Limb (tissue), 2 donors: ENCODE data around the gene CELF2.
A peak's percentile ranks its signal among the peaks of the same experiment; 100 is the strongest.

Source experiments
- DNase-seq, 2 donors: peaks; one replicate each; pipeline ENCODE4 v3.0.0-alpha.2; 2016; ENCODE audit errors: extremely low spot score in 2 of 2

Gene CELF2

DNA sequence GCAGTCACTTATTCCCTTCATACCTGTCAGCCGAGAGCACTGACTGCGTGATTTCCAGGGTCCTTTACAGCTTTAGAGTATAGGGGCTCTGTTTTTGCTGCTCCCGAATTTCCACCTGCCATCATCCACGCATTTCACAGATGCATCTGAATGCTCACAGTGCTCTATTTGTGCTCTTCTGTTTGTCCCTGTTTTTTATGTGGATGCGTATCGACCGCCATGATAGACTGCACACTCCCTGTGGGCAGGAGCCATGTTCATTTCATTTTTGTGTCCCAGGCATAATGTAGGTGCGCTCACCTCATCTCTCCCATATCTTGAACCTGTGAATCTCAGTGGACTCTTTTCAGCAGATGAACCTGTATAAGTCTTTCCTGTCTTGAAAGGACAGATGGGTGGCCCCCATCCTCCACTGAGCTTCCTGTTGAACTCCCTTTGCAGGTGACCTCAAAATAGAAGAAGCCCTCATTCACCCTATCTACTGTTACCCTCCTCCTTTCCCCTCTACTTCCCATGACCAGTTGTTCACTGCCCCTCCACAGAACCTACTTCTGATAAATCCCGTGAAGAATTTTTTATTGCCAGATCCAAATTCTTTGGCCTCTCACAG lies 228.4 kb downstream of the CELF2 start:
- peak in 1 of 2 donors; percentile 5 for DNase-seq

DNA sequence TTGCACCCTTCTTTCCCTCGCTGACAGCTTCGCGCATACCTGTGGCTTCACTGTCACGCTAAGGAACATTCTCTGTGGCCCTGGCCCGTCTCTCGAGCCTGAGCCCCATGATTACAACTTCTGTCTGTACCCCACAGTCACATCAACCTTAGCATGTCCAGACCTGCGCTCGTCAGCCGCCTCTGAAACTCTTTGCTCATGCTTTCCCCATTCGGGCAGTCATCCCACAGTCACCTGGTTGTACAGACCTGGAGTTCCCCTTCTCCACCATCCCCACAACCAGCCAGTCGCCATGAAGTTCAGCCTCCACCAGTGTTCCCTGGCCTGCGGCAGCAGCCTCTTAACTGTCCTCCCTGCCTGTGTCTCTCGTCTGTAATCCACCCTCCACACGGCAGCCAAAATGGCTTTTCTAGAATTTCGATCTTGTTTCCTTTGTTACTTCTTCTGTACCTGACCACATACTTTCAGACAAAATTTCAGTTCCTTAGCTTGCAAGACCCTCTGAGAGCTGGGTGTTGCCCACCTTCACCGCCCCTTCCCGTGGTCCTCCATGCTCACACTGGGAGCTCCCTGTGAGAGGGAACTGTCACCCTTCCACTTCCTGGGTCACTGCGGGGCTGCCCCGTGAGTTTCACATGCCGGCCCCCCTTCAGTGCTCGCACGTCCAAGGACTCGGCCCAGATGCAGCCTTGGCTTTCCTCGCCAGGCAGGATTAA lies 229.2 kb downstream of the CELF2 start:
- peak in 1 of 2 donors; percentile 16 for DNase-seq

DNA sequence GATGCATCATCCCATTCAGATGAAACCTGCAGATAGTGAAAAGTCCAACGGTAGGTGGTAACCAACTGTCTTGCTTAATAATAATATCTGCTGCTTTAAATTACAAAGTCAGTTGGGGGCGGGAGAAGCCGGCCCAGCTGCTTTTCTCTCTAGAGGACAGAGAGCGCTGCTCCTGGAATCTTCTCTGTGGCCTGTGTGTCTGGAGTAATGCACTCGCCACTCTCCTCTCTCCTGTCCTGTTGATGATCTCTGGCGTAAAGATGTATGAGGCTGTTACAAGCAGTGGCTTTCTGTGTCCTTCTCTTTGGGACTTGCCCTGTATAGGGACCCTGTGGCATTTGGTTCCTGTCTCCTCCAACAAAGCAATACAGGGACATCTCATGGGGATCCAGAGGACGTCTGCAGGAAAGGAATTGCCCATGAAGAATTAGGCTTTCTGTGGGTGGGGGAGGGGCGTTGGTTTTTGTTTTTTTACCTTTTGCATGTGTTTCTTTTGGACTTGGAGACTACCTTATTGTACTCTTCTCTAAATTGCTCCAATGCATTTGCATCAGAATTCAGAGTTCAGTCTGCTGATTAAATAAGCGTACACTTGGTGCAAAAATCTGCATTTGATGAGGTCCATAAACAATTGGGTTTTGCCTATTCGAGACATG lies 231.6 kb downstream of the CELF2 start:
- peak in 1 of 2 donors; percentile 31 for DNase-seq

DNA sequence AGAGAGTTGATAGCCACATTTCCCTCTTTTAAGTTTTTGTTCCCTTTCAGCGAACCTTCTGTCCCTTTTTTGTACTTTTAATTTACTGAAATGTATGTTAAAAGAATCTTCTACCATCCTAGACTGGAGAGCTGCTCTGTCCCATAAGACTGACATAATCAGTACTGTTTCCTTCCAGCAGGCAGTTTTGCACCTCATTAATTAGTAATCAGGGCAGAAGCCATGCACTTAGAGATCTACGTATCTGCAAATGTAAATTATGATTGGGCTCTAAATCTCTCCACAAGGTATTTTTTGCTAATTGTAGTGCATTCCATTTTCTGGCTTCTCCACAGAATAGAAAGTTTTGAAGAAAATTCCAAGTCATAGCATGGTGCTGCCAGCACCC lies 232.1 kb downstream of the CELF2 start:
- no peak for DNase-seq

DNA sequence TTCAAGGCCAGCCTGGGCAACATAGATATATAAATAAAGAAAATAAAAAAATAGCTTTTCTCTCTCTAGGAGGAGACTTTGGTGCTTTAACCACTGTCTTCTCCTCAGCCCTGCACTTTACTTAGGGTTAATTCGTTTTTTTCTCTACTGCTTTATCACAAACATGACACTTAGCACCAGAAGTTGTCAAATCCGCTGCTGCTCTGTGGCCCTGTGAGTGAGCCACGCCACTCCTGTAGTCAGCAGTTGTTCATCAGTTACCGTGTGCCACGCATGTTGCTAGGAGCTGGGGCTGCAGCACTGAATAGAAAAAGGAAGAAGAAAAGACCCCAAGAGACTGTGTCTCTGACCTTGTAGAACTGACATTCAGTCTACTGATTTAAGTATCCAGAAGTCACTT lies 232.6 kb downstream of the CELF2 start:
- DNase-seq, result peak in 1 of 2 donors; percentile 3

DNA sequence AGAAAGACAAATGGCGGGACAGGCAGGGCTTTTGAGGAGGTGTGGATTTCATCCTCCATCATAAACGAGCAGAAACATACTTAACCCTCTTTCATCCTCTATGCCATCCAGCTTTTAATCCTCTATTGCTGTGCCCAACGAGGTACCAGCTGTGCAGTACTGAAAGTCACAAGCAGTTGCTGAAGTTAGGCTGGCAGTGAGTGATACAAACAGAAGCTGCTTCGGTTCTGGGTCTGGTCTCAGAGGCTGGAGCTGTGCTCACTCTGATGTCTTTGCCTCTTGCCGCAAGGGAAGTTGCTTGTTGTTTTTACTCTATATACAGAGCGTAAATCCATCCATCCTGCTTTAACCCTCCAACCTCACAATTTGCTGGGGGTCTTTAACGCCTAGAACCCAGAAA lies 235.2 kb downstream of the CELF2 start:
- peak in 1 of 2 donors; percentile 14 for DNase-seq

DNA sequence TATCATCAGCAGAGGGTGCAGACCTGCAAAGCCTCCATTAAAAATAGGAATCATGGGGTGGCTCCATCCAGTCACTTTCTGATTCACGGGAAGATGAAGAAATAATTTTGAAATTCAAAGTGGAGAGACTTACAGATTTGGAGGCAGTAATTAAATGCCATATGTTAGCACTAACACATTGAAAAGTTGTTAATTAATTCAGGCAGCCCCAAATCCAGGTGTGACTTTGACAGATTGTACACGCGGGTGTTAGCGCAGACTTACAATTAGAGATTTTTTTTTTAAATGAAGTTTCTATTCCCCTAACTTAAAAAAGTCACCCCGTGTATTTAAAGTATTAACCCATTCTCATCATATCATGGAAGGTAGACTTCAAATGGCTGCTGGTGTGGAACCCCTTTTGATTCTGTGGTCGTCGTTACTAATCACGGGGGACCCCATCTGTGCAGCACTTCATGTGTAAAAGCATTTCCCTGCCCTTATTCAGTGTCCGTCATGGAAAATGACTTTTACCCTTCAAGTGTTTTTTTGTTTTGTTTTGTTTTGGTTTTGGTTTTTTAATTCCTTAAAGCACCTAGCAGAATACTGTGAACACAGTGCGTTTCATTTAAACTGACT lies 235.8 kb downstream of the CELF2 start:
- DNase-seq, result peak in 1 of 2 donors; percentile 6

DNA sequence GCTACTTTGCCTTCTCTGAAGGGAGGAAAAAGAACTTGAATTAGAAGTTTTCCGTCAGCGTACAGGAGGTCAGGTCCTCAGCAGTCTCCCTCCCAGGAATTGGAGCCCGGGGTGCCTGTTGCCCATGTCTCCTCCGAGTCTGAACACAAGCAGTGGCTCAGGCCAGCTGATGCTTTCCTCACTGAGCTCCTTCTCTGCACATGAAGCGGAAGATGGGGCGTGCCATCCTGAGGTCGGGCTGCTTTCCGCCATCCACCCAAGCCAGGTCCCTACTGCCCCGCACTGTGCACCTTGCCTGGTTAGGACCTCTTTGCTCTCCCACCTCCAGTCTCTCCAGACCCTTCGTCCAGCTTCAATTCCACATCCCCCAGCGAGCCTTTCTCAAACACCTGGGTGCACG lies 237.5 kb downstream of the CELF2 start:
- DNase-seq, result peak in 1 of 2 donors; percentile 10

DNA sequence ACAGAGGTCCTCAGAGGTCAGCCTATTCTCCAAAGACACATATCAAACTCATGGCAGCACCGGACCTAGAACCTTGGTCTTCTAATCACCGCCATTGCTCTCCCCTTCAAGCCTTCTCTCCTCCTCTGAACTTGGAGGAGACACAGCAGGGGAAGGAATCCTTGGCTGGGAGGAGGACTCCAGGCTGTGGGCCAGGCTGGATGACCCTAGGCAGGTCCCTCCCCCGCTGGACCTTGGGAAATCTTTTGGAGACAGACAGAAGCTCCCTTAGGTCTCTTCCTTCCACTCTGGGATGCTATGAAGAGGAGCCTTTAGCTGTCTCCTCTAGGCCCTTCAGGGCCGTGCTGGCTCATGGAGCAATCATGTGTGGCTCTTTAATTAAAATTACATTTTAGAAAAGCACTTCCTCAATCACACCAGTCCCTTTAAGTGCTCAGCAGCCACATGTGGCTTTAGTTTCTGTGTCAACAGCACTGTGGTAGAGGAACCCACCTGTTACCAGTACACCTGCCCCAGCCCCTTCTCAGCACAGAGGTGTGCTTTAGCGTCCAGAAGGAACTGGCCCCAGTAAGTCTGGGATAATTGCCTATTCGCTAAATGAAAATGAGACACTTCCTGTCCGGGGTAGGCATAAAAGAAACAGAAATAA lies 238.2 kb downstream of the CELF2 start:
- DNase-seq, result peak in 1 of 2 donors; percentile 14

DNA sequence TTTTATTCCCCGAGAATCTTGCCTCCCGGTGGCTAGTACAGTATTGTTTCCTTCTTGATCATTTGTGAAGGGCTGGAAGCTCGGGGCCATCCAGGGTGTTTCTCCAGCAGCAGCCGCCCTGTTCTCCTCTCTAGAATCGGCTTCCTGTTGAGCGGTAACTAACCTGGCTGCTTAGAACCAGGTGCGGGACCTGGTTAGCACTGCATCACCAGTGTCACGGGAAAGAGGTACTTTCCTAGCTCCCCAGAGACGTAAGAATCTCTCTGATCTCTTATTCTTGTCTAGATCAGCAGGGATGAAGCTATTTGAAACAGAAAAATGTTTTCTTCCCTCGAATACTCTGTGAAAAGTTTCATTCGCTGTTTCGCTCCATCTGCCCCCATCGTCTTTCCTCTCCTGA lies 239.2 kb downstream of the CELF2 start:
- no peak for DNase-seq

DNA sequence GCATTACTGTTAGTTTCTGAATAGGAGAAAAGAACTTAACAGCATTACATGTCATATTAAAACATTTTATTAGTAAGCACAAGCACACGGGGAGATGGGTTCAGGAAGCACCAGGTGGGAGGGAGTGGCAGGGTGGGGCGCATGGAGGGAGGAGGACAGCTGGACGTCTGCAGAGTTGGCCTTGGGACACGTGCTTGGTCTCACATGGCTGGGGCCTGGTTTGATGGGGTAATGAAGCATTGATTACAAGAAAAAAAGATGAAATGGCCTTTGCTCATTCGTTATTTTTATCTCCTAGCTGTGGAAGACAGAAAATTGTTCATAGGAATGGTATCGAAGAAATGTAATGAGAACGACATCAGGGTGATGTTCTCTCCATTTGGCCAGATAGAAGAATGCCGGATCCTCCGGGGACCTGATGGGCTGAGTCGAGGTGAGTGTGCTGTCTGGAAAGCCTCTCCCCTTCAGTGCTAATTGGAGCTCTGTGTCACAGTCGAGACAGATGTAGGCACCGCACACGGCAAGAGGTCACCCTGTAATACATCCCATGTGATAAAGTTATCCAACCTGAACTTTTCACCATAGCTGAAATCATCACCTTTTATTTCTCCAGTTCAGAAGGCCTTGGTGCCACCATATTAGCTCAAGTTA lies 239.9 kb downstream of the CELF2 start:
- no peak for DNase-seq

DNA sequence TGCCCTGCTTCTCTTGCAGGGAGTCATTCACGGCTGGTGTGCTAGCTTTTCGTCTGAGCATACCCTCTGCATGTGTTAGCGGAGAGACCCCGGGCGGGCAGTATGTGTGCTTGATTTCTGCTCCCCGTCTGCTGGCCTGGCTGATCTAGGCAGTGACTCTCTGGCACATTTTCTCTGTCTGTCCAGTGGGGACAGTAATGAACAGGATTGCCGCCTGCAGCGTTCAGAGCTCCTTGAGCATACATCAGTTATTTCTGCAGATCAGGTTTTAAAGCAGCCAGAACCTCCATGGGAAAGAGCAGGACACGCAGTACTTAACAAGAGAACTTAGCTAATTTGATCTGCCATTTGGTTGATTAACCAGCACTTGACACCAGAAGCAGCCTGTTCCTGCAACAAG lies 242.5 kb downstream of the CELF2 start:
- DNase-seq, result peak in 1 of 2 donors; percentile 16

DNA sequence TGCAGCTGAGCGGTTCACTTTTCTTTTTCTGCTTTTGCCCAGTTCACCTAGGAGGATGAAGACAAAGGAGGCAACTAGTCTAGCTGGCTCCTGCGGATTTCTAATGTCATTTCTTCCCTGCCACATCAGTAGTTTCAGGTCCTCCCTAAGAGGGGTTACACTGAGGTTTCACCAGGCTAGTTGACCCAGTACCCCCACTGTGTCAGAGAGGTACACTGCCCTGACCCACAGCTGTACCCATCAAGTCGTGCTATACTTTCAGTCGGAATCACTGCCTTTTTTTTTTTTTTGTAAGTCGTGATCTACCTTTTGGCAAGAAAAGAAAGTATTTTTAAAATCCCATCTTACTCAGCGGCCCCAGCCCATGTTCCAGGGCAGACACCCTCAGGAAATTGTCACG lies 243.5 kb downstream of the CELF2 start:
- no peak for DNase-seq

DNA sequence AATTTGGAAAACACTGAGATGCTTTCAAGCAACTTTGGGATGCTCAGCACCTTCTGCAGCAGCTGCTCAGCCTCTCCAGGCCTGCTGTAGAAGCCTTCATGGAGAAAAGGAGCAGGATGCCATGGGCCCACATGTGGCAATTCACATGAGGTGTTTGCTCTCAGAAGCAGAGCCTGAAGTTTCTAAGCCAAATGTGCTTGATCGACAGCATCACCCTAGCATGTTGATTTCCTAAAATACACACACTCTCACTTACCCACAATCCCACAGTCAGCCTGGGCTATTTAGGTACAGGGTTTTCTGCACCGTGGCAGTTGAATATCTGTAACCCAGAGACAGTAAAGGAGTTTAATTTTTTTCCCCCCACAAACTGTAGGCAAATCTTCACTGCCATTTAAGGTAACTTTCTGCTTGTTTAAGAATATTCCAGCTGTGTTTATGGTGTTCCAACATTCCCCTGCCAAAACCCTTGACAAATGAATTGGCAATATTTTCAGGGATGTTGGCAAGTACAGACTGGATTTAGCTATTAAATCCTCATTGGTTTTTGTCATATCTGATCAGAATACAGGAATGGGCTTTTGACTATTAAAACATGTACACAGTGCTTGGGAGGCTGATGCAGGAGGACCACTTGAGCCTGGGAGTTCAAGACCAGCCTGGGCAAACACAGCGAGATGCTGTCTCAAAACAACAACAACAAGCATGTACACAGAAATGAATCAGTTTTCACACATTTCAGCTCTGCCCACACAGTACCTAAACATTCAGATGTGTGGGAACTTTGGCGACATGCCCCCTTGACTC lies 244.2 kb downstream of the CELF2 start:
- DNase-seq, result no peak

DNA sequence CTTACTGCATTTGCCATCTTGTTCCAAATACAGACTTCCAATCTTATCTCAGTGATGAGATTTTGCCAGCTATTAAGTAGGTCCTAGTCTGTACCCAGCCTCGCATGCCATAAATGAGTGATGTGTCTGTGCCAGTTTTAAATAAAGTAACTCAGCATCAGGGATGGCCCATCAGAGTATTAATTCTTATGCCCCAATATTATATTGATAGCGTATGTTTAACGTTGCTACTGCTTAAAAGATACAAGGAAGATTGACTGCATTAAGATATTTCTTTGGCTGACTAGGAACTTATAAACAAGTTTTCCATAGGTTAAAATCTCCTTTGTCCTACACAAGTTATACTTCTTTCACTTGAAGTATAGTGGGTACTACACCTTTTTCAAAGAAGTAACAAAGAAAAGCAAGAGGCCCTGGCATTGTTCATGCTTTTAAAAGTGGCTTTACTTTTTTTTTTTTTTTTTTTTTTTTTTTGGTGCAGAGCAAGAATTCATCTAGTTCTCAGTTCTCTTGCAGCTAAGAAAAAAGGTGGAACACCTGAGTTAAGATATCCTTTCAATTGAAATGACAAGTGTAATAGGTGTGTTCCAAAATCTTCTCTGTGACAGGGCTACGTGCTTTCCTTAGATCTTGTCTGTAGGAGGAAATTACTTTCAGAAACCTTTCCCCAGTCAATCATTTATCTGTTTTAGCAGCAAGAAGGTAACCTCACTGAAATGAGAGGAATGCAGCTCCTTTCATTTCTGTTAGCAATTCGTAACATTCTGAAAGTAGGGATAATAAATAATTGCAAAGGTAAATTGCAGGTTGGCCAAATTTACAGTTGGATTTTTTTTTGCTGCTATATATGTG lies 245.0 kb downstream of the CELF2 start:
- no peak for DNase-seq

DNA sequence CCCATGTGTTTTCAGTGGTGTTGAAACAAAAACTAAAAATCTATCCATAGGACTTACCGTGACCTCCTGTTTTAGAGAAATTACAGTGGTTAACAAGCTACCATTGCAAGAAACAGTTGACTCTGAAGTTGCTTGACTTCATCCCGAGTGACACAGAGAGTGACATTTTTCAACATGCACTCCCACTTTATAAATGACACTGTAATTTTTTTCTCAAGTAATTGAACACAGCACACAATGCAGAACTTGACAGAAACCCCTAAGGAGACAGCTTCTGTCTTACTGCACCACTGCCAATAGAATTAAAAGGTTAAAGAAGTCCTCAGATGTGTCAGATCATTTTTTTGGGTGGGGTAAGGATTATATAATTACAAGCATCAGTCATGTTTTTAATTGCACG lies 246.1 kb downstream of the CELF2 start:
- no peak for DNase-seq

DNA sequence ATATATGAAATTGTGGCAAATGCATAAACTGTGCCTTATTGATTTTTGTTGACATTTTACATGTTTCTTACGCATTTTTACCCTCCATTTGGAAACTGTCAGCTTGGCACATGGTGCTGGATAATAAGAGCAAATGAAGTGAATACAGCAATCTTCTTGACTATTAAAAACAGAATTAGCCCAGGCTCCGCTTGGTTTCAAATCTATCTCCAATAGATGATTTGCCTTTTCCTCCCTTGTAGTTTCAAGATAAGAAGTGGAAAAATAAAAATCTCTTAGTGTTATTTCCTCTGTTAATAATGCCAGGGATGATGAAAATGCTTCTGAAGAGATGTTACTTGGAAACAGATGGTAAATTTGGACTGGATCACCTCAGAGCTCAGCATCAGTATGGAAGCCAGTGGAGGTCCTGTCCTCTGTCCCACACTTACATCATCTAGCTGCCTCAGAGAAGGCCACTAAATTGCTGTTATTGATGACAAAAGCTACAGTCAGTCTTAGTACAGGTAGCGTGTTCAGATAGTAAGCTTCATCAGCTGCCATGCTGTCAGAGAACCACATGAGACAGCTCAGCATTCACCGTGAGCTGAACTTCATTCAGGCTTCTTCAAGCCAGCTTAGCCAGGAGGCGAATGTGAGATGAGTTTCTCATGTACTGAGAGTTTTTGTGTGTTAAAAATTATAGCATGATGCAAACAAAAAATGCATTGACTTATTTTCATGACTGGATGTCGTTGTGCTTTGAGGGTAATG lies 246.8 kb downstream of the CELF2 start:
- no peak for DNase-seq

DNA sequence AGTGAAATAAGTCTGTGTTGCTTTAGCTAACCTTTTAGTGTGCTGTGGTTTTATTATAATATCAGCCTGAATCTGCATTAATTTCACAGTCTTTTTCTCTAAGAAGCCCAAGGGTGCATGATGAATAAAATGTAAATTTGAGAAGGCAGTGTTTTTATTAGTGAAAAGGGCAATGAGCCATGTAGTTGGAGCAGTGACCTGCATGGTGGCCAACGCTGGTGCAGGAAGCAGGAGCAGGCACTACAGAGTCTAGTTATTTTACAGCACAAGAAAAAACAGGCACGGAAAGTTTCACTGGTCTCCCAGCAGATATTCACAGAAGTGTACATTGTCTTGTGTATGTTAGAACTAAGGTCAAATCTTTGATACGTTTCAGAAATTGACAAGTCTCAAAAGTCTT lies 247.8 kb downstream of the CELF2 start:
- no peak for DNase-seq

DNA sequence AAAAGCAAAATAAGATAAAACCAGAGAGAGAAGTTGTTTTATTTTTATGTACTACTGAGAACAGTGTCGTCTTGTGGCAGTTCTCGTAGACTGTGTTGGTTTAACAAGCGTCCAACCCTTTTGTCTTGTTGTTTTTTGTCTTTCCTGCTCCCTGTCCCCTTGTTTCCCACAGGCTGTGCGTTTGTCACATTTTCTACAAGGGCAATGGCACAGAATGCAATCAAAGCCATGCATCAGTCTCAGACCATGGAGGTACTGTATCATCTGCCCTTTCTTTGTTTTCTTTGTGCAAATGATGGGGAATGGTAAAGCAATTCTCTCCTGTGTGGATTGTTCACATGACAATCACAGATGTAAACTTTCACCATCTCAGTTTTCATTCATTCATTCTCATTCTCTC lies 248.8 kb downstream of the CELF2 start:
- no peak for DNase-seq
